Fibroblast of peridontal ligament (primary cell): ENCODE measurements around the gene ZBTB16.

ENCODE experiments used
- DNase-seq: peaks from one replicate; pipeline ENCODE4 v3.0.0-alpha.2; 2010; ENCODE audit errors: extremely low read depth

Gene ZBTB16

GRCh38 chr11:114059278-114059983 is at the start of gene ZBTB16:
Gene ZBTB16, plus strand, starts transcription at chr11:114059711. Its CDS starts 3,590 bp downstream, at chr11:114063301.
- no peak for DNase-seq

GRCh38 chr11:114010931-114011330 is 48.6 kb upstream of the ZBTB16 start:
- DNase-seq = no peak

GRCh38 chr11:114011443-114011842 is 48.1 kb upstream of the ZBTB16 start:
- no peak for DNase-seq

DNA sequence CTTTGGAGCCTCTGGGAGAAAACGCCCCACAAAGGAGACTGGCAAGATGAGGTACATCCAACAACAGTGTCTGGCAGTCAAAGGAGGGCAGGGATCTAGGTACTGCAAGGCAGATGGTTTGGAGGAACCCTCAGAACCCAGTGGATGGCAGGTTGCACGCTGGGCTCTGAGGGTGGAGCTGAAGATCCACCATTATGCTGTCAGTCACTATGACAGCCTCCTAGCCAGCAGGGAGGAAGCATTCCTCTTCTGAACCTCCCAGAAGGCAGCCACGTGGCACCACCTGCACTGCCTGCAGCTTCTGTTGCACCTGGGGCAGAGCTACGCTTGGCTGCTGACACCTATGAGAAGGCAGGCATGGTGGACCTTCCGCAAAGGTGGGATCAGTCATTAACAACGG is 44.4 kb upstream of the ZBTB16 start:
- DNase-seq = no peak

DNA sequence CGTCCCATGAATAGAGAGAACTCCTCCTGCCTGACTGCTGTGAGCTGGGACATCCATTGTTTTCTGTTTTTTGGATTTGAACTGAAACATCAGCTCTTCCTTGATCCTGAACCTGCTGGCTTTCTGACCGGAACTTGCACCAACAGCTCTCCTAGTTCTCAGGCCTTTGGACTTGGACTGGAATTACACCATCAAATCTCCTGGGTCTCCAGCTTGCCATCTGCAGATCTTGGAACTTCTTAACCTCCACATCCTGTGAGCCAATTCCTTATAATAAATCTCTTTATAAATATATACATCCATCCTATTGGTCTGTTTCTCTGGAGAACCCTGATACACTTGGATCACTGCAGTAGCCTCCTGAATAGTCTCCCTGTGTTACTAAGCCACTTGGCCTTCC is 42.5 kb upstream of the ZBTB16 start:
- no peak for DNase-seq

GRCh38 chr11:114017723-114018122 is 41.8 kb upstream of the ZBTB16 start:
- no peak for DNase-seq

DNA sequence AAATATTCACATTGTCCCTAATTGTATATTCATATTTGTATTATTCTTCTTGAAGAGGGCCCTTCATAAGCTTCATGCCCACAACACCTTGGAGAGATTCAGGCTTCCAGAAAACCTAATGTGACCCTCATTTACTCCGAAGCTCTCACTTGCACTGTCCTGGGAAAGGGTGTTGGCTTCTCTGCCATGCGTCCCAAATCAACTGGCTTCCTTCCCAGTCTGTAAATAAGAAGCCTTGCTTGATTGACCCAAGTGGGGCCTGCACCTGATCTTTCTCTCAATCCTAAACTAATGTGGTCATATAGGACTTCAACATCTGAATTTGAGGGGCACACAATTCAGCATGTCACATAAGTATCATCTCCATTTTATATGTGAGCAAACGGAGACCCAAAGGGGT is 40.5 kb upstream of the ZBTB16 start:
- no peak for DNase-seq

- no peak for DNase-seq
Observed at GRCh38 chr11:114019574-114019973, 39.9 kb upstream of the ZBTB16 start.

- DNase-seq = no peak
Observed at GRCh38 chr11:114025329-114025907, 34.1 kb upstream of the ZBTB16 start.

DNA sequence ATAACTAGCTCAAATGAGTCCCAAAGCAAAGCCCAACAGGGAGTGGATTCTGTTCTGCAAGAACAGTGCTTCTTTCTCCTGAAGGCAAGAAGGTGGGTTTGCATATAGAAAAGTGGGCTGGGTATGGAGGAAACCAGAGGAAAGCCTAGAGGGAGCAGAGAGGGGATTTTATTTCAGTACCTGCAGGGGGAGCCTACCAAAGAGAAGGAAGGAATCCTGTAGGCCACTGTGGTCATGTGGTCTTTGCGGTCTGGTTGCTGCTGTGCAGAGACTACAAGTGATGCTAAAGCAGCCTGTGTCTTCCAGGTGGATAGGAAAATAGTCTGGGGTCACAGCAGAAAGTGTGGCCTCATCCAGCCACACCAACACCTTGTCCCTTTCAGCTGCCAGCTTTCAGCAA is 33.2 kb upstream of the ZBTB16 start:
- no peak for DNase-seq

DNA sequence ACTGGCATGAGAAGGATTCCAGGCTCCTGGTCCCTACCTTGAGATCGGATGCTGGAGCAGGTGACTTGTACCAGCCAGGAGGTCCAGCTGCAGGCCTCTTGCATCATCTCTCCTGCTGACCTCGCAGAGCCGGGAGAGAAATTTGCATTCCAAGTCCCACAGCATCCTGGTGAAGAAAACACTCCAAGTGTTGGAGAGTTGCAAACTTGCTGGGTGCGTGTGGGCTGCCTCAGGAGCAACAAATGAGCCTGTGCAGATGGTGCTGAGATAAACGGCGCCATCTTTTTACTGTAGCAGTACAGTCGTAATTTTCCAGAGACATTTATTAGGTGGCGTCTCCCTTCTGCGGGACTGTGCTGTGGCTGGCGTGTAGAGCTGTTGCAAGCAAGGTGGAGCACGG is 32.1 kb upstream of the ZBTB16 start:
- no peak for DNase-seq

- DNase-seq = no peak
Observed at GRCh38 chr11:114027926-114028325, 31.6 kb upstream of the ZBTB16 start.

DNA sequence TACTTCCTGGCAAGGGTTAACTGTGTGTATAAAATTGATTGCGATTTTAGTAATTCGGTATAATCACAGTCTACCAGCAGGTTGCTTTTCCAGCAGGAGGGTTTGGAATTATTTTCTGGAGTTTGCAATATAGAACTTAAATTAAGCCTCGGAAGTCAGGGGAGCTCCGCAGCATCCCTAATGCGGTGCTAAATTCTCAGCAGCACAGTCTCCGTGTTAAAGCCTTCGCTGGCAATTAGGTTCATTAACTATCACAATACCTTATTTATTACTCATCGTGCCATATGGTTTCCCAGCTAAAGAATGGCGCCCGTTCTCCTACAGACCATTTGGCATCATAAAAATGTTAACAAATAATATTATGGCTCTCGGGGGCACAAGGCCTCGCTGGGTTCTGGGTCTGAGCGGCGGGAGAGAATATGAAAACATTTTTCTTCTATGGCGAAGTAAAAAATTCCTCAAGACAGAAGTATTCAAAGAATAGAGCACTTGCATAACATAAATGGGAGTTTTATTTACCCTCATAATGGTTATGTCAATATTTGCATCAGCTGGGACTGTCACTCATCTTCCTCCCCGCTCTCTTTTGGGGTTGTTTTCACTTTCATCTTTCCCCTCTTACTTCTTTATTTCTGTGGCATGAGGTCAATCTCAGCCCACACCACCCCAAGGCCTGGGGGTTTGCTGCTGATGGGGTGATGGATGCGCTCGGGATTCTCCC is 28.1 kb upstream of the ZBTB16 start:
- DNase-seq = no peak

GRCh38 chr11:114031967-114032320 is 27.6 kb upstream of the ZBTB16 start:
- DNase-seq = no peak

- DNase-seq = no peak
Observed at GRCh38 chr11:114033066-114033465, 26.4 kb upstream of the ZBTB16 start.

GRCh38 chr11:114033572-114033971 is 25.9 kb upstream of the ZBTB16 start:
- DNase-seq = no peak

DNA sequence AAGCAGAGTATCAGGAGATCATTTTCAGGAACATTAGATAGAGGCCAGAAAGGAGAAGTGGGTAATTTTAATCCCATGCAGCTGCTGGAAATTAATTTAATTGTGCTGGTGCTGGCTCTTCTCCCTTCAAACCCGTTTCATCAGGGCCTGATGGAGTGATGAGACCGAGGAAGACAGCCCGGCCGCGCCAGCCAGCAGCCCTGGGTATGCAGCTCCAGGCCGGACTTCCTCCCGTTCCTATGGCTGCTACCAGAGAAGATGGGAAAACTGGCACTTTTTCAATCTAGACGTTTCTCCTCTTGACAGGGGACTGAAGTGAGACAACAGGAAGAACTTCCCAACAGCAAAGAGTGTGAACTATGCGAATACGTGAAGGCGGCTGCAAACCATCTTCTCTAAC is 24.6 kb upstream of the ZBTB16 start:
- DNase-seq = no peak

GRCh38 chr11:114036147-114036811 is 23.2 kb upstream of the ZBTB16 start:
- peak; percentile 33 for DNase-seq

GRCh38 chr11:114036958-114037357 is 22.6 kb upstream of the ZBTB16 start:
- no peak for DNase-seq

DNA sequence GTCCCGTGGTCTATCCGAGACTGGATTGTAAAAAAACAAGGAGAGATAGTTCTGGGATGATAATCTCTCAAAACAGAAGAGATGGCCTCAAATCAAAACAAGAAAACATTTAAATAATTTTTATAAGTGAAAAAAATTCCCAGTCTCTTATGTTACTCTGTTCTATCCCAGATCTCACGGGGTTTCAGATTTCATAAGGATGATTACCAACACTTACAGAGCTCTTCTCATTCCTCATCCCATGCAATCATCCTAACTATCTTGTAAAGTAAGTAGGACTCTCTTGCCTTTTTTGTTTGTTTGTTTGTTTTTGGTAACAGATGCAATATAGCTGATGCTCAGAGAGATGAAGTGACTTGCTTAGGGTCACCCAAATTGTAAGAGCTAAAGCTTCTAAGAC is 20.0 kb upstream of the ZBTB16 start:
- DNase-seq = no peak

- DNase-seq = no peak
Observed at GRCh38 chr11:114040706-114041211, 18.8 kb upstream of the ZBTB16 start.

DNA sequence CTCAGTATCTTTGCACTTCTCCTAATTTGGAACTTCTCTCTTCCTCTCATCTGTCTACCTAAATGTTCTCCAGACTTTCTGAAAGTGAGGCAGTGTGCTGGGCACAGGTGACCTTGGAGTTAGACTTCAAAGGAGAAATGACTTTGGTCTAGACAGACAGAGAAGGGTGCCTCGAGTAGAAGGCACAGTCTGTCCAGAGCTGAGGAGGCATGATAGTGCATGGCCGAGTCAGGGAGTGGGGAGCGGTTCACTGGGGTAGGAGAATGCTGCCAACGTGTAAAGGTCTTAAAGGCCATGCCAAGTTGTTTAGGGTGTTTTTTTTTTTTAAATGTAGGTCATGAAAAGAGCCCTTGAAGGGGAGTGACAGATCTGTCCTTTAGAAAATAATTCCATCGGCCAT is 17.3 kb upstream of the ZBTB16 start:
- DNase-seq = no peak
